AG08395 (cell line): ENCODE results near the gene SELENBP1.
A peak's percentile ranks its signal among the peaks of the same experiment; 100 is the strongest.
"Not testable (repeated sequence)": the region's sequence is repeated elsewhere in the genome, so short reads cannot be mapped to it uniquely, and the experiment has no call there.

Source experiments
- DNase-seq: peaks from one replicate; pipeline ENCODE4 v3.0.0; 2012; ENCODE audit warnings: mixed read lengths, low spot score

SELENBP1 gene

GRCh38 chr1:151377150-151377884 is 4.8 kb upstream of the SELENBP1 start:
- DNase-seq, result no peak

- DNase-seq, result no peak
Observed at GRCh38 chr1:151373196-151373595, 691 bp upstream of the SELENBP1 start.

DNA sequence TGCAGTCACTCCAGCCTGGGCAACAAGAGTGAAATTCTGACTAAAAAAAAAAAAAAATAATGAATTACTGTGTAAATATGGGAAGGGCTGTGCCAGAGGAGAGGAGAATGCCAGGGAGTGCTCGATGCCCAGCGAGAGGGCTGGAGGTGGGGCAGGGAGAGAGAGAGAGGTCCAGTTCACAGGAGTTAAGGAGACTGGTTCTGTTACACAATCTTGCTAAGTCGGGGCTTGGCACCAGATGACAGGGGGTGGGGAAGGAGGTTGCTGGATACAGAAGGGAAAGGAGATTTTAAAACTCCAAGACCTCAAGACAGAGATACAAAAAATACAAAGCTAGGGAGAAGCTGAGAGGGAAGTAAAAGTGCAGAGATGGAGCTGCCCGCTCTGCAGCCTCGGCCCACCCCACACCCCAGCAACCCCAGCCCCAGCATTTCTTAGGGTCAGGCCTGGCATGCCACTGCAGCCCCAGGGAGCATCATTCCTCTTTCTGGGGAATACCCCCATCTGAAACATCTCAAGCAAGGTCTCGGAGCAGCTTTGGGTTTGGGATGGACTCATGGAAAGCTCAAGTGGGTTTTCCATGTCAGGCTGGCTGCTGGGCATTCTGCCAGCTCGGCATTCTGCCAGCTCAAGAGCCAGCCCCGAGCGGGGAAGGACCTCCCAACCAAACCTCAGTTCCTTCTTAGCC is 991 bp downstream of the SELENBP1 start:
- DNase-seq, result peak; percentile 67

- no peak for DNase-seq
Observed at GRCh38 chr1:151370211-151370911, 2.1 kb downstream of the SELENBP1 start.

DNA sequence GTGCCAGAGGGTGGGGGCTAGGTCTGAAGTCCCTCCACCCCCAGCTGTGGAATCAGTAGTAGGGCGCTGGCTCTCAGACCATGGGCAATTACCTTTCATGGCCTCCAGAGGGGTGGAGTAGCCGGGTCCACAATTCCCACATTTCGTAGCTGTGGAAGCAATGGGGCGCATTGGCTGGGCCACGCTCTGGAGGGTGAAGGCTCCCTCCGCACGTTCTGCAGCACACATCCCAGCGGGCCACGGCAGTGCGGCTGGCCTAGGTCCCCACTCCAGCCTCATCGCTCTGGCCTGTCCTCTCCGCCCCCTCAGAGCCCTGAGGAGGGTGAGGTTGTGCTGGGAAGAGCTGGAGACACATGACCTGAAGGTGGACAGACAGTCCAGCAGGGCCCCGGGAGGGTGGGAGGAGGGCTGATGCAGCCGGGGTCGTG is 2.9 kb downstream of the SELENBP1 start:
- no peak for DNase-seq

DNA sequence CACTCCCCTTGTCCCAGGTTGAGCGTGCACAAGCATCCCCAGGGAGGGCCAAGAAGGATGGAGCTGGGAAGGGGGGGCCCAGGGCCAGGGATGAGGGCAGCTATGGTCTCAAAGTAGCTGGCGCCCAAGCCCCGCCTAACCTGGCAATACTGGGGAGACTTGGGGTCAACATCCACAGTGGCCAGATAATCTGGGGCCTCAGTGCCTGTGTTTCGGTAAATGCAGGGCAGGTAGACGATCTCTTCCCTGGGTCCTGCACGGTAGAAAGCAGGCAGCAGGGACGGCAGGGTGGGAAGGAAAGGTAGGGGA is 3.2 kb downstream of the SELENBP1 start:
- DNase-seq, result no peak

- no peak for DNase-seq
Observed at GRCh38 chr1:151368393-151369301, 3.9 kb downstream of the SELENBP1 start.

- DNase-seq, result no peak
Observed at GRCh38 chr1:151367658-151368392, 4.7 kb downstream of the SELENBP1 start.

DNA sequence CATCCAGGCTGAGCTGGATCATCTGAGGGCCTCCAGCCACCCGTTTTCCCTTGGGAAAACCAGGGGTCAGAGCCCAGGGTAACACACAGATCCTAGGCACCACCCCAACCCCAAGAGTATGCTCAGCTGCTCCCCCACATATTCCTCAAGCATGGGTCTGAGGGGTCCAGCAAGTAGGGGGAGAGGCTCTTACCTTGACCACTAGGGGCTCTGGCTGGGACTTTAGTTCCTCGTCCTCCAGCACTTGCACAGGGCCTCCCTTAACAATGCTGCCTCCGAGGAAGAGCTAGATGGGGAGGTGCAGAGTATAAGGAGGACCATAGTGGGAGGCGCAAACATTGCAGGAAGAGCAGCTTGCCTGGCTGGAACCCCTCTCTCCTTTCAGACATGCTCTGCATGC is 7.5 kb downstream of the SELENBP1 start:
- no peak for DNase-seq

- DNase-seq, result no peak
Observed at GRCh38 chr1:151362308-151363155, 10.0 kb downstream of the SELENBP1 start.

GRCh38 chr1:151361883-151362282 is 10.6 kb downstream of the SELENBP1 start:
- DNase-seq, result no peak

DNA sequence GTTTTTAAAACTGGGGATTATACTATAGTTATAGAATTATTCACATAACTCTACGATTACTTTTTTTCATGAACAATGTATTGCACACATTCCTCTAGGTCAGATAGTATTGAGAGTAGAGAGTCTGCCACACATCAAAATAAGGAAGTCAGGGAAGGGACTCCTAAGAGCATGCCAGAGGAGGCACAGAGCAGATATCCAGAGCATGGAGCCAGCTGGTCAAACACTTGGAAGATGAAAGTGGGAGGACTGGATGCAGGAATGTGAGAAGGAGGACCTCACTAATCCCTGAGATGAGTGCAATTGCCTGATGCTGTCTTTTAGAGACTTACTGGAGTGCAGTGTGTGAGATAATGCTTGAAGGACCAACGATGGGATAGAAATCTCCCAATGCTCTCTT is 15.8 kb downstream of the SELENBP1 start:
- DNase-seq, result no peak

DNA sequence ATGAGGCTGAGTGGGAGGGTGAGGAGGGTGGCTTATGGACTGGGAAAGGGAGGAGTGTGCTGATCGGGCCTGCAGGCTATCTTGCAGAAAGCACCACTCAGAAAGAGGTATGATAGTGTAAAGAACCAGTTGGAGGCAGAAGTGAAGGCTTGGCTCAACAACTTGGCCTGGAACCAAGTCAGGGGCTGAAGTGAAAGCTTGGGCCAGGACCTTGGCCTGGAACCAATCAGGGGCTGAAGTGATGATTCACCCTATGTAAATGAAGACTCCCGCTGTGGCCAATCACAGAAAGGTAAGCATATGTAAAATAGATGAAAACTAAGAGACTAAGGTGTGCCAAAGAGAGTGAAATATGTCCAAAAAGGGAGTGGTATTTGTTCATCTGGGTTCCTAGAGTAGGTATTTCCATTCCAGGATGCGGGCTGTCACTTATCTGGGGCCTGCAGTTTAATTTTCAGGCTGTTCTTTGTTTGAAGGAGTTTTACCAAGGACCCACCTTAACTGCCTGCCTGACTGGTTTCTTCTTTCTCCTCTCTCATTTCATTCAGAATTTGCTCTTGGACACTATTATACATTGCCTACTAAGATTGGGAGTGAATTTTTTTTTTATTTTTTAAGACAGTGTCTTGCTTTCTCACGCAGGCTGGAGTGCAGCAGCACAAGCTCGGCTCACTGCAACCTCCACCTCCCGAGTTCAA is 20.3 kb downstream of the SELENBP1 start:
- no peak for DNase-seq

GRCh38 chr1:151350323-151350722 is 22.2 kb downstream of the SELENBP1 start:
- not testable (repeated sequence) for DNase-seq

DNA sequence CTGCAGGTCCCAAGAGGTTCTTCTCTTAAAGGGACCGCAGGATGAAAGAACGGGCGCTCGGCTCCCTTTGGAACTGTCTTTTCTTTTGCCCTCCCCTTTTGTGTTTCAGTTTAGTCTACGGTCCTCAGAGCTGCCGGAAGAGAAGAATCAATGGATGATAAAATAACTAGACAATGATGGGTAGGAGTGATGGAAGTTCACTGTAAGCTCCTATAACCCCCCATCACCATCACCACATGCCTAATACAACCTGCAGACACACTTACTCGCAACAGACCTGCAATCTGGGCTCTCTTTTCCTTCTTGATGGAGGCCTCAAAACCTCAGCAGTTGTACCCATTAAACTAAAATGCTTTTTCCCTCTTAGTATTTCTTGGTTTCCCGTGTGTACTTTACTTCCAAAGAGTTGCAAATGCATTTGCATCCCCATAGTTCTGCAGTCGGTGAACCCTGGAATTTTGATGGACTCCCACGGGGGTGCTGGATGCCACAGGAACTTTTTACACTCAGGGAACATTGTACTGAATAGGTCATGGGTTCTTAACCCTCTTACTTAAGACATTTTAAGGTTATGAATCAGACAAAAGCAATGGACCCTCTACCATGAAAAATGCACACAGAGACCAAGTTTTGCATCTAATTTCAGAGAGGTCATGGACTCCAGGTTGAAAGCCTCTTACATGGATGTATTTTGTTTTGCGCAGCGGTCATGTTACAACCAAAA is 24.8 kb downstream of the SELENBP1 start:
- DNase-seq, result no peak

- peak; percentile 98 for DNase-seq
Observed at GRCh38 chr1:151346769-151347522, 25.6 kb downstream of the SELENBP1 start, which contains the start of gene RFX5. Gene RFX5, minus strand, starts transcription at chr1:151347252. Its CDS starts 932 bp downstream, at chr1:151346320.

DNA sequence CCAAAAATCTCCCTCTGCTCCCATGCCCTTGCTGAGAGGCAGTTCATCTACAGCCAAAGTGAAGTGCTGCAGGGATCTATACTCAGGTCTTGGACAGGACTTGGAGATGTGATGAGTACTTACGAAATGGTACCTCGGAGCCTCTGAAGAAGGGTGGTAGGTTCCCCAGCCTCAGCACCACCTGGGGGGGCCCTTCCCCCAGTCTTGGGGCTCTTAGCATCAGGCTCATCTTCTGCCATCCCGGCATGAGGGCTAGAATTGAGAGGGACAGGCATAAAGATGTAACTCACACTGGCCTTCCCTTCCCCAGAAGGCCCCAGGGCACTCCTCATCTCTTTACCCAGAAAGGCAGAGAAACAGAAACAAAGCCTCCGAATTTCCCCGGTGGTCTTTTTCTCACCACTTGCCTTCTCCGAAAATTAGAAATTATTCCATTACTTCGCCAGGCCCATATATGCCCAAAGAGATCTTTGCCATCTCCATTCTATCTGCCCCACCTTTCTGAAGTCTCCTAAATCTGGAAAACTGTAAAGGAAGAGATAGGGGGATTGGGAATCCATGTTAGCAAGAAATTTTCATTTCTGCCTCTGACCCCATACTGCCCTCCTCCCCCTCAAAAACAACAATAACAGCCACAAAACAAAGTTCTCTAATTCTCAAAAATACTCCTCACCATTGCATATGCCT is 26.3 kb downstream of the SELENBP1 start:
- DNase-seq, result no peak

DNA sequence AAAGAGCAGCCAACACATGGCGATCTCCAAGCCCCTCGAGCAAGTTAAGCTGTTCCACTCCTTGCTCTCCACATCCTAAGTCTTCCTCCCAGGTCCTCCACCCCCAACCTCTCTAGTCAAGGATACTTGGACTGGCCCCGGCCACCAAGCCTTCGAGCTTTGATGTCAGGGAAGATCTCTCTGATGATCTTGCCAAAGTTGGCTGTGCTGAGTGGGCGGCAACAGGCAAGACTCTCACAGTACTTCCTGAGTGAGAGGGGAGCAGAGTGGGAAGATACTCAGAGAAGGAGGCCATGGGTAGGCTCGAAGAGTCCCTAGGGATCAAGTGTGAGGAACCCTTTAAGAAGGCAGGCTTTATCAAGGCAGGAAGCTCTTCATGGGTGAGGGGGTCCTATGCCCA is 28.2 kb downstream of the SELENBP1 start:
- no peak for DNase-seq
